Activated naive CD8-positive, alpha-beta T cell treated with anti-CD3 and anti-CD28 coated beads, Interleukin-2, amount 10 ng/mL, durations not matched to agents 7 days and 5 days (primary cell): ENCODE results near the gene MAST4. TPM values are rescaled to one million over a fixed set of nuclear protein-coding genes. Genes with fewer than 3 reads are reported as not detected.

Experiments used
- ATAC-seq: fragments of 150-1000 bp; cut with Tn5 transposase; one replicate; pipeline ENCODE4 v1.10.0; 2021; ENCODE audit warnings: low read depth, moderate library complexity
- POLR2A ChIA-PET: fragments of 350-600 bp; sonication (Branson Sonifier 250); formaldehyde crosslinking; loops from one replicate; lab custom pipeline; 2021; ENCODE audit warnings: antibody characterized with exemption; lab: Charles Lee
- DNase-seq: peaks from one replicate; pipeline ENCODE4 v3.0.0; 2021
- H3K27ac Mint-ChIP-seq: one replicate; pipeline ENCODE4 v1.8.0; 2022; ENCODE audit warnings: mild to moderate bottlenecking, mixed read lengths
- H3K27me3 Mint-ChIP-seq: one replicate; pipeline ENCODE4 v1.8.0; 2022; ENCODE audit warnings: mild to moderate bottlenecking, moderate library complexity, mixed read lengths
- H3K36me3 Mint-ChIP-seq: one replicate; pipeline ENCODE4 v1.8.0; 2021; ENCODE audit warnings: mild to moderate bottlenecking, mixed read lengths
- H3K4me1 Mint-ChIP-seq: one replicate; pipeline ENCODE4 v1.8.0; 2021; ENCODE audit warnings: mixed read lengths
- H3K4me3 Mint-ChIP-seq: one replicate; pipeline ENCODE4 v1.8.0; 2022; ENCODE audit warnings: mild to moderate bottlenecking, moderate library complexity, mixed read lengths
- H3K9me3 Mint-ChIP-seq: one replicate; pipeline ENCODE4 v1.8.0; 2021; ENCODE audit warnings: mixed read lengths
- total RNA-seq, 2 experiments: library from RNA; stranded (reverse); gene quantifications; one replicate each; pipeline ENCODE4 v1.2.3, GENCODE V29; 2021

Gene MAST4
- total RNA-seq, 2 experiments from 2014 or later, result 13.4 to 14.3 TPM

DNA sequence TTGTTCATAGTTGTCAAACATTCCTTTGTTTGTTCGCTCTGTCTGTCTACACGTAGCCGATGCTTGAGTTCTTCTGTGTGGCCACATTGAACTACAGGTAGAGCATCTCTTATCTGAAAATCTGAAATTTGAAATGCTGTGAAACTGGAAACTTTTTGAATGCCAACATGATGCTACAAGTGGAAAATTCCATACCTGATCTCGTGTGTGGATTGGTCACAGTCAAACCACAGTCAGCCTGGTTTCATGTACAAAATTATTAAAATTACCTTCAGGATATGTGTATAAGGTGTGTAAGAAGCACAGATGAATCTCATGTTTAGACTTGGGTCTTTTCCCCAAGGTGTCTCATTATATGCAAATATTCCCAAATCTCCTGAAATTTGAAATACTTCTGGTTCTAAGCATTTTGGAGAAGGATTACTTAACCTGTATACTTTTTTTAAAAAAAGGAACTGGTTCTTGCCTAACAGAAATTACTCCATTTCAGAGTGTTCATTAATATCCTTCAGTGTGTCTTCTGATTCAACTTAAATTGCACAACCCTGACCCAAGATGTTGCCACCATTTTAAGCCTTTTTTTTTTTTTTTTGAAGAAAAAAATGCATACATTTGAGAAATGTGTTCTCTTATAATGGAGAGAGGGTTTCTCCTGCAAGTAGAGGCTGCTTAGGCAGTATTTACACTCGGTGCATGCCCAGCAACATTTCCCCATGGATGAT is 254.3 kb downstream of the MAST4 start:
- Mint-ChIP-seq H3K27ac (no peak overlapping the region), H3K27me3 (peaks cover 21% of the 10 kb centered on the region), H3K9me3 (peaks cover 2% of the 10 kb centered on the region), H3K36me3 (peaks cover 11% of the 10 kb centered on the region), H3K4me3 (no peak overlapping the region), H3K4me1 (peaks cover 10% of the 10 kb centered on the region)
- ATAC-seq (no peak), DNase-seq (no peak)
- POLR2A ChIA-PET, result no interaction called here

DNA sequence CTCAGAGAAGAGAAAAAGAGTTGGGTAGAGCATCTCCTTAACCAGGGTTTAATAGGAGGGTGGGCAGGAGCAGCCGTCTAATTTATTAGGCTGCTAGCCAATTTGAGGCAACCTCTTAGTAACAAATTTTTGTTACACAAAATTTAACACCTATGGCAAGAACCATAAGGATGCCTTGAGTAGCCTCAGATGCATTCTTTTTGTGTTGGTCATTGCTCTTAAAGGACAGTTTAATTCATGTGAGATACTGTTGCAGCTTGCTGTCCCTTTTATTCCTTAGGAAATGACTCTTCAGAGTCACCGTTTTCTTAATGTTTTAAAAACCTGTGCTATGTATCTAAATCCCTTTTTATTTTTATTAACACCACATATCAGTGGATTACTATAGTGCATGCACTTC is 255.1 kb downstream of the MAST4 start:
- peaks cover 2% of the 10 kb centered on the region for H3K9me3 Mint-ChIP-seq
- no peak overlapping the region for H3K4me3 Mint-ChIP-seq
- ATAC-seq (no peak), DNase-seq (no peak)
- H3K27me3 Mint-ChIP-seq, result peaks cover 21% of the 10 kb centered on the region
- H3K4me1 Mint-ChIP-seq, result peaks cover 13% of the 10 kb centered on the region
- POLR2A ChIA-PET, result no interaction called here
- H3K27ac Mint-ChIP-seq, result no peak overlapping the region
- peaks cover 9% of the 10 kb centered on the region for H3K36me3 Mint-ChIP-seq

DNA sequence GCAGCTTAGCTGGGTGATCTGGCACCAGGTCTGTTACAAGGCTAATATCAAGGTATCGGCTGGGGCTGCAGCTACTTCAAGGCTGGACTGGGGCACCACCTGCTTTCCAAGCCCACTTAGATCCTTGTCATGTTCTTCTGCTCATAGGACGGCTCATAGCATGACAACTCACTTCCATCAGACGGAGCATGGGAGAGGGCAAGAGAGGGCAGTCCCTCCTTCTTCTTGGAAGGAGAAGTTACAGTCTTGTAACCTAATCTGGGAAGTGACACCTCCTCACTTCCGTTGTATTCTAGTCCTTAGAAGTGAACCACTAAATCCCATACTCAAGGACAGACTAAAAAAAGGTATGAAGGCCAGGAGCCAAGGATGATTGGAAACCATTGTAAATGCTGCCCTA is 258.2 kb downstream of the MAST4 start:
- no peak for DNase-seq
- peaks cover 15% of the 10 kb centered on the region for H3K4me1 Mint-ChIP-seq
- ATAC-seq, result no peak
- H3K9me3 Mint-ChIP-seq, result peaks cover 2% of the 10 kb centered on the region
- H3K4me3 Mint-ChIP-seq, result no peak overlapping the region
- peaks cover 27% of the 10 kb centered on the region for H3K27me3 Mint-ChIP-seq
- POLR2A ChIA-PET, result no interaction called here
- H3K27ac Mint-ChIP-seq, result no peak overlapping the region
- peaks cover 2% of the 10 kb centered on the region for H3K36me3 Mint-ChIP-seq

DNA sequence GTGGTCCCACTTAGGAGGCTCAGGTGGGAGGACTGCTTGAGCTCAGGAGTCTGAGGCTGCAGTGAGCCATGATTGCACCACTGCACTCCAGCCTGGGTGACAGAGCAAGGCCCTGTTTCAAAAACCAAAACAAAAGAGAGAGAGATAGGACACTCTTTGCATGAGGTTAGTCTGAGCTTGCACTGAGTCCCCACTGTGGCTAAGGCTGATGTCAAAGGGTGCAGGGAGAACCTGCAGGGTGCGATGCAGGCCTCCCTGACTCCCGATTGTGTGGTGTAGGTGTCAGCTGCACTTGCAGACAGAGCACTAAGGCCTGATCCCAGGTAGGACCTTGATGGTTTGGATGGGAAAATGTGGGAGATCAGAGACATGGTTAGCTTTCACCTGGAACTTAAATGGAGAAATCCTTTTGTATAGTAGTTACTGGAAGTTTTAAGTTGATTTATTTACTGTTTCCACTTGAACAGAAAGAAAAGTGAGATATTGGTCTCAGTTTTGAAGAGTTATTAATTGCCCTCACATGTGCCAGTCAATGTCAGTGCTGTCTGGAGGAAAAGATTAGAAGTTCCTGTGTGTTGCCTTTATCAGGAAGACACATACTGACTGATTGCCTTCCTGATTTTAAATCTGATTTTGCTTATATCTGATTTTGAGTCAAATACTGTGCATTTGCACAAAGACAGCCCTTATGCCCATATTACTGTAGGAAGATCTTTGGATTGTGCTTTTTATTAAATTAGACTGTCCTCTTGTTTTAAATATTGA is 260.0 kb downstream of the MAST4 start:
- peaks cover 9% of the 10 kb centered on the region for H3K4me1 Mint-ChIP-seq
- peaks cover 21% of the 10 kb centered on the region for H3K27me3 Mint-ChIP-seq
- ATAC-seq, result no peak
- H3K4me3 Mint-ChIP-seq, result no peak overlapping the region
- peaks cover 2% of the 10 kb centered on the region for H3K9me3 Mint-ChIP-seq
- H3K27ac Mint-ChIP-seq, result no peak overlapping the region
- DNase-seq, result no peak
- no peaks in the 10 kb centered on the region for H3K36me3 Mint-ChIP-seq
- POLR2A ChIA-PET, result no interaction called here

DNA sequence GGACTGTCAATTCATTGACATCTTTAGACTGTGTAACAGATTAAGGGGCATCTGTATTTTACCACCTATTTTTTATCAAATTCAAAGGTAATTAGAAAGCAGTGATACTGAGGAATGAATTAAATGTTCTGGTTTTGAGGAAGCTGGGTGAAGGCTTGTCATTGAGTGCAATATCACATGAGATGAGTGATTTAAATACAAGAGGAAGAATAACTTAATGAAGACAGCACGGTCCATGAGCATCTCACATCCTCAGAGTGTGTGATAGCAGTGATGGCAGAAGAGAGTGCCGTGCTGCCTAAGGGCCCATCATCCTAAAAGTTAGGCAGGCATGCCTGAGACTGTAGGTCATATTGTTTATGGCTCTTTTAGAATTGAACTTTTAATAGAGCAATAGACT is 263.3 kb downstream of the MAST4 start:
- H3K9me3 Mint-ChIP-seq, result peaks cover 2% of the 10 kb centered on the region
- DNase-seq (no peak), ATAC-seq (no peak)
- H3K4me1 Mint-ChIP-seq, result peaks cover 12% of the 10 kb centered on the region
- H3K4me3 Mint-ChIP-seq, result no peak overlapping the region
- peaks cover 26% of the 10 kb centered on the region for H3K27me3 Mint-ChIP-seq
- H3K27ac Mint-ChIP-seq, result no peak overlapping the region
- H3K36me3 Mint-ChIP-seq, result no peaks in the 10 kb centered on the region
- POLR2A ChIA-PET, result no interaction called here

DNA sequence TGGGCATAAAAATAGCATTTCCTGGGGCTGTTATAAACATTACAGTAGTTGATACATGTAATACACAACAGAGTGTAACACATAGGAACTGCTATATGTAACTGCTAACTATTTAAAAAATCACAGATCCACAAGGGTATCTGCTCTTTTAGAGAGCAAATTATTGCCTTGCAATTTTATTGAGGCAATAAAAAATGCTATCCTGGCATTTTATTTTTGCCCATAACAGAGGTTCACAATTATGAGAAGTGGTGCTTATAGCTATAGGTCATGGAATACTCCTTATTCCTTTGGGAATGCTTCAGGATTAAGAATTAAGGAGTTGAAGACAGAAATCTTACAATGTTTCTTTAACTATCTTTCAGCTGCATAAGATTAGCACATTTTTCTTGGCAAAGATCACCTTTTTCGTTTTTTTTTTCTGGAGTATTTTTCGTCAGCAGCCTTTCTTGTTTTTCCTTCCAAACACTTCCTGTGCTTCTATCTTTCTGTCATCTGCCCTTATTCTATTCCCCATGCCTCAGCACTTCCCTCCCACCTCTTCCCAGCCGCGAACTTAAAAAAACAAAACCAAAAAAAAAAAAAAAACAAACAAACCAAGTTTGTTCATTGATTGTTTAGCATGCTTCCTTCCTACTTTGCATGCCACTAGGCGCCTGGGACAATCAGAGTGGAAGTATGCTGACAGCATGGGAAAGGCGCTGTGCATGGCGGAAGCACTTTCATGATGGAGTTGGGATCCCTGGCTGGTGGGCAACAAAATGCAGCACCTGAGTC is 264.2 kb downstream of the MAST4 start:
- POLR2A ChIA-PET, result interaction anchor here (1.0 kb wide), 1 partner anchor 32 kb away, joined by 3 read pairs; no protein-coding TSS in a partner anchor
- Mint-ChIP-seq H3K27ac (no peak overlapping the region), H3K27me3 (peaks cover 26% of the 10 kb centered on the region), H3K9me3 (no peaks in the 10 kb centered on the region), H3K4me3 (no peak overlapping the region), H3K4me1 (peaks cover 12% of the 10 kb centered on the region), H3K36me3 (no peaks in the 10 kb centered on the region)
- ATAC-seq (no peak), DNase-seq (no peak)

DNA sequence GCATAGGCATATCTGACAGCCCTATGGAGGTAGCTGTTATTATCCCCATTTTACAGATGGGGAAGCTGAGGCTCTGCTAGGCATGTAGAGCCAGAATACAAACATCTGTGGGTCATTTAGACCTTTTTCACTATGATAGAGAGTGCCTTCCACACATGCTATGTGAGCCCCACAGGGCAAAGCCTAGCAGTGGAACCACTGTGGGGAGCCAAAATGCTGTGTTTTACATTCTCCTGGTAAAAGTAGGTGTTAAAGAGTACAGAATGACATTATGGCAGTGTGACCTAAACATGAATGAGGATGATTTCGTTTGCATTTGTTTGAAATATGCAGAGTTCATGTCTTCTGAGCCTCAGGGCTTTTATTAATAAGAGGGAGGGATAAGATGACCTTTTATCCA is 265.2 kb downstream of the MAST4 start:
- Mint-ChIP-seq H3K4me1 (peaks cover 8% of the 10 kb centered on the region), H3K27me3 (peaks cover 26% of the 10 kb centered on the region), H3K4me3 (no peak overlapping the region), H3K27ac (no peak overlapping the region), H3K36me3 (no peaks in the 10 kb centered on the region), H3K9me3 (no peaks in the 10 kb centered on the region)
- DNase-seq (no peak), ATAC-seq (no peak)
- POLR2A ChIA-PET, result interaction anchor here (1.0 kb wide), 1 partner anchor 33 kb away, joined by 3 read pairs; no protein-coding TSS in a partner anchor

DNA sequence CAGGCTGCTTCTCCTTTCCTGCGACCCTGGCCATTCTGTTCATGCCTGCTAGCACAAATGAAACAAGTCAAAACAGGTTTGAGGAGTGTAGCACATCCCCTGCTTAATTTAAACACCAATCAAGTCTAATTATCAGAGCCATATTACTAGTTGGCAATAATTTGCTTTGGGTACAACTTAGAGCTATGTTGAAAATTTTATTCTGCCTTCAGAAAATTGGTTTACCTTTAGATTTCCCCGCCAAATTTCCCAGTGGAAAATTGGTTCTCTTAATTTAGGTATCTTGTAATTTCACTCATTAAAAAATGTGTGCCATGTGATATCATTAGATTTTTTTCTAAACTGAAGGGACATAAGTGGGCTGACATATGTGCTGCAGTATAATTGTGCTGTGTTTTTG is 265.8 kb downstream of the MAST4 start:
- Mint-ChIP-seq H3K36me3 (no peaks in the 10 kb centered on the region), H3K4me3 (no peak overlapping the region), H3K9me3 (no peaks in the 10 kb centered on the region), H3K27ac (no peak overlapping the region), H3K27me3 (peaks cover 24% of the 10 kb centered on the region), H3K4me1 (peaks cover 5% of the 10 kb centered on the region)
- no peak for DNase-seq
- ATAC-seq, result no peak
- POLR2A ChIA-PET, result no interaction called here

DNA sequence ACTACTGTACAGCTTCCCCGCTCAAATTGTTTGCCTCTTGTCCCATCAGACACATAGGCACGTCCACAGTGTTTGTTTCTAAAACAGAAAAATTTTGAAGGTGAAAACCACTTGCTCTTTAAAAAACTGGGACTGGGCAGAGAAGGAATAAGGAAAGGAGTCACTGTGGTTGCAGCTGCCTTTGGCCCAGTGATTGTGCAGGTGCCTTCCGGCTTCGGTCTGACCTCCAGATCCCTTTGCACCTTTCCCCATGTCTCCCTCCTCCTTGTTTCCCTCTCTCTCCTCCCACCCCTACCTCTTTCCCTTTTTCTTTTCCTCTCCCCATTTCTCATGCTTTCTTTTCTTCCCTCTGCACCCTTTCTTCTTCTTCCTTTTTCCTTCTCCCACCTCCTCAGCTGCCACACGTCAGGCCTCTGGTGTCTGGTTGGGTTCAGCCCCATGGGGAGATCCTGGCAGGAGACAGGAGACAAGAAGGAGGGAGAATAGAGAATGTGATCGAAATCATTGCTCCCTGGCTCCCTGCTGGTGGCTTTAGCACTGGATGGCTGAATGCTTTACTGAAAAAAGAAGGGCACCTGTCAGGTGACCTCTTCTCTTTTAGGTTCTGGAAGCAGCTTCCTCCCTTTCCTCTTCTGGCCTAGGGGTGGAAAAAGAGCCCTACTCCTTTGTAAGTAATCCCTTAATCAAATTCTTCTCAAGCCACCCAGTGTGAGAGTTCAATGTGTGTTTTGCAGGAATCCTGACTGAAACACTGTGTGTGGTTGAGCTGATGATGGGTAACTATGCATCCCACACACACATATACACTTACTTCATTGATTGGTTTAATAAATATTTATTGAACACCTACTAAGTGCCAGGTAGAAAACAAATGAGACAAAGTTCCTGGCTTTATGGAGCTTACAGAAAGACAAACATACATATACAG is 267.3 kb downstream of the MAST4 start:
- H3K4me3 Mint-ChIP-seq, result no peak overlapping the region
- peaks cover 3% of the 10 kb centered on the region for H3K4me1 Mint-ChIP-seq
- POLR2A ChIA-PET, result no interaction called here
- no peak overlapping the region for H3K27ac Mint-ChIP-seq
- H3K27me3 Mint-ChIP-seq, result peaks cover 20% of the 10 kb centered on the region
- ATAC-seq (no peak), DNase-seq (no peak)
- H3K9me3 Mint-ChIP-seq, result no peaks in the 10 kb centered on the region
- H3K36me3 Mint-ChIP-seq, result no peaks in the 10 kb centered on the region

DNA sequence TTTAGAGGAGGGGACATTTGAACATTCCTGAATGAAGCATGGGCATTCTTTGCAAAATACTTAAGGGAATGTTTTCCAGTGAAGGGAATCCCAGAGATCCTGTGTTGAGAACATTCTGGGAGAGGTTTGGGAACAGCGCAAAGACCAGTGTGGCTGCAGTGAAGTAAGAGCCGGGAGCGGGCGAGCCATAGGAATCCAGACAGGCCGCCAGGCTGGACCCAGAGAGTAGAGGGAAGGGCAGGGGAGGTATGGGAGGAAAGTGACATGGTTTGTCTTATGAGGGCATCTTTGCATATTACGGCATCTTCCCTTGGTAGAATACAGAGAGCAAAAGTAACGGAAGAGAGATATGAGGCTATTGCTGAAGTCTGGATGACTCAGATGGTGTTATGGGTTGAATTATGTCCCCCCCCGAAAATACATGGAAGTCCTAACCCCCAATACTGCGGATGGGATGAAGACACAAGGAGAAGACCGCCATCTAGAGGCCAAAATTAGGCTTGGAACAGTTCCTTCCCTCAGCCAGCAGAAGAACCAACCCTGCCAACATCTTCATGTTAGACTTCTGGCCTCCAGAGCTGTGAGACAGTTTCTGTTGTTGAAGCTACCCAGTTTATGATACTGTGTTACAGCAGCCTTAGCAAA is 268.2 kb downstream of the MAST4 start:
- no peak for DNase-seq
- no peak overlapping the region for H3K4me3 Mint-ChIP-seq
- POLR2A ChIA-PET, result no interaction called here
- ATAC-seq, result peak; percentile 58
- no peaks in the 10 kb centered on the region for H3K36me3 Mint-ChIP-seq
- H3K27ac Mint-ChIP-seq, result no peak overlapping the region
- H3K9me3 Mint-ChIP-seq, result no peaks in the 10 kb centered on the region
- peaks cover 20% of the 10 kb centered on the region for H3K27me3 Mint-ChIP-seq
- H3K4me1 Mint-ChIP-seq, result peaks cover 3% of the 10 kb centered on the region

DNA sequence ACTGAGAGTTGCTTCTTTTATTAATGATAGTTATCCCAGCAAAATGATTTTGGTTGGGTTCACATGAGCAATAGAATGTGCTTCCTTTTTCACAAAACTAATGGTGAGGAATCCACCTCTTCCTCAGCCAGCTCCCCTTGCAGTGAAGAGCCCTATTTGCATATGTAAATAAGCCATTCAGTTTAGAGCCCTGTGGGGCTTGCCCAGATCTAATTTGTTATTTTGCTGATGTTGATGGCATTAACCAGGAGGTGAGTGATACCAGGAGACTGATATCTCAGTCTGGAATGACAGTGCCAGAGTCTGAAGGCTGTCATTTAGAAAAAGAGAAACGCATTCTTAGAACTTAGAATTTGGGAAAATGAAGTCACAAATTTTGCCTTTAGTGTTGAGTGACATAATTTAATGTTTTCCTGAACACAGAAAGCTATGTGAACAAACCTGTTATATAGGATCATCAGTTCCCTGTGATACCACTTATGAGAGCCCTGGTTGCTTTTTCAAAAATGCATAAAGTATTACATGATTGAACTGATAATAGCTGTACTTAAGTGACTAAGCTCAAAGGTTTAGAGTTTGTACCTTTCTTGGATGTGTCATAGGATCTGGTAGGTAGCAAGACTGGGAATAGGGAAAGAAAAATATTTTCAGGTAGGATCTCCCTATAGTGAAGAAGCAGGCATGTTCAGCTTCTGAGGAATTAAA is 271.6 kb downstream of the MAST4 start:
- H3K4me1 Mint-ChIP-seq, result no peaks in the 10 kb centered on the region
- no peak overlapping the region for H3K4me3 Mint-ChIP-seq
- ATAC-seq (no peak), DNase-seq (no peak)
- no peak overlapping the region for H3K27ac Mint-ChIP-seq
- peaks cover 6% of the 10 kb centered on the region for H3K27me3 Mint-ChIP-seq
- H3K36me3 Mint-ChIP-seq, result peaks cover under 1% of the 10 kb centered on the region
- no peaks in the 10 kb centered on the region for H3K9me3 Mint-ChIP-seq
- POLR2A ChIA-PET, result no interaction called here

DNA sequence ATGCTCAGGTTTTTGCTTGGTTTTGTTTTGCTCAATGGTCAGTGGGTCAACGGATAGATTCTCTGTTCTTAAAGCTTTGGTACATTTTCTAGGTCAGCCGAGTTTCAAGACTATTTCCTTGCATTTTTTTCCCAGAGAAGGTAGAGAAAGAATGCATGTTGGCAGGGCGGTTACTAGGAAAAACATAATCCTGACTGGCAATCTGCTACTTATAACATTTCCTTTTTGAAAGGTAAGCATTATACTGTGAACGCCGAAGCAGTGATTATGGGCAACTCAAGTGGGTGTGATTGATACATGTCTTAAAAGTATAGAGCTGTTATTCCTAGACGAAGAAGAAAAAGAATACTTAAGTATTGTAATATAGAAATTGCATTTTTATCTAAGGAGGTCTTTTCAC is 273.2 kb downstream of the MAST4 start:
- DNase-seq, result no peak
- ATAC-seq, result no peak
- no peak overlapping the region for H3K27ac Mint-ChIP-seq
- no peak overlapping the region for H3K4me3 Mint-ChIP-seq
- no peaks in the 10 kb centered on the region for H3K9me3 Mint-ChIP-seq
- peaks cover 1% of the 10 kb centered on the region for H3K36me3 Mint-ChIP-seq
- POLR2A ChIA-PET, result no interaction called here
- H3K4me1 Mint-ChIP-seq, result no peaks in the 10 kb centered on the region
- H3K27me3 Mint-ChIP-seq, result peaks cover 3% of the 10 kb centered on the region
